ENCODE data around the gene MAD1L1.

Gene MAD1L1

DNA sequence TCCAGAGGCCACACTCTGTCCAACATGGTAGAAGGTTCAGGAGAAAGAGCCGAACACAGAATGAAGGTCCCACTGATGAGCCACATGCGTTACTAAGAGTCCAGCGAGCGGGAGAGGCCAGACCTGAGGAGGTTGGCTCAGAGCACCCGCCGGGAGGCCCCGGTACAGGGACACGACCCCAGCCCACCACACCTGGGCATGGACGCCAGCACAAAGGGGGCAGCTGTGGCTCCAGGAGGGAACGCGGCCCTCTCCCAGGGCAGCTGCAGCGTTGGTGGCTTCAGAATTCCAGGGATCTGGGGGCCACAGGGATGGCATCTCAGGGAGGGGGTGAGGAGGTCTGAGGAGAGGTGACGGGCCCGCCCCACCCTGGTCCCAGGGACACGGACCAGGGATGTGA is 280.0 kb downstream of the MAD1L1 start:
- Histone ChIP-seq H3K9me3 (ENCODE audit: insufficient read depth, low read length) (no peaks in the 10 kb centered on the region), H2AFZ (ENCODE audit: low read depth, low read length, severe bottlenecking) (no peak overlapping the region), H3K4me2 (ENCODE audit: low read depth, low read length, poor library complexity, severe bottlenecking) (no peak overlapping the region), H3K27me3 (ENCODE audit: low read length) (no peaks in the 10 kb centered on the region), H3K36me3 (ENCODE audit: low read length) (no peaks in the 10 kb centered on the region), H3K9ac (ENCODE audit: low read length) (no peak overlapping the region), H3K27ac (ENCODE audit: low read depth, low read length) (no peak overlapping the region), H3K9me2 (replicated peaks; ENCODE audit: insufficient read depth, low read length) (no peaks in the 10 kb centered on the region), H3K79me2 (ENCODE audit: insufficient read depth, low read length) (no peaks in the 10 kb centered on the region), H3F3A (ENCODE audit: insufficient read depth) (no peaks in the 10 kb centered on the region), H3K4me3 (ENCODE audit: insufficient read depth, low read length, poor library complexity, severe bottlenecking) (no peak overlapping the region), H4K20me1 (ENCODE audit: low read depth, low read length) (no peaks in the 10 kb centered on the region)
- no peak for TF ChIP-seq EZH2phosphoT487 (conservative IDR thresholded peaks at IDR 0.05; ENCODE audit: low read length)
- TF ChIP-seq, protein P1, sequence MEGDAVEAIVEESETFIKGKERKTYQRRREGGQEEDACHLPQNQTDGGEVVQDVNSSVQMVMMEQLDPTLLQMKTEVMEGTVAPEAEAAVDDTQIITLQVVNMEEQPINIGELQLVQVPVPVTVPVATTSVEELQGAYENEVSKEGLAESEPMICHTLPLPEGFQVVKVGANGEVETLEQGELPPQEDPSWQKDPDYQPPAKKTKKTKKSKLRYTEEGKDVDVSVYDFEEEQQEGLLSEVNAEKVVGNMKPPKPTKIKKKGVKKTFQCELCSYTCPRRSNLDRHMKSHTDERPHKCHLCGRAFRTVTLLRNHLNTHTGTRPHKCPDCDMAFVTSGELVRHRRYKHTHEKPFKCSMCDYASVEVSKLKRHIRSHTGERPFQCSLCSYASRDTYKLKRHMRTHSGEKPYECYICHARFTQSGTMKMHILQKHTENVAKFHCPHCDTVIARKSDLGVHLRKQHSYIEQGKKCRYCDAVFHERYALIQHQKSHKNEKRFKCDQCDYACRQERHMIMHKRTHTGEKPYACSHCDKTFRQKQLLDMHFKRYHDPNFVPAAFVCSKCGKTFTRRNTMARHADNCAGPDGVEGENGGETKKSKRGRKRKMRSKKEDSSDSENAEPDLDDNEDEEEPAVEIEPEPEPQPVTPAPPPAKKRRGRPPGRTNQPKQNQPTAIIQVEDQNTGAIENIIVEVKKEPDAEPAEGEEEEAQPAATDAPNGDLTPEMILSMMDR (IDR thresholded peaks at IDR 0.05; ENCODE audit: insufficient read depth, low read length, poor library complexity, severe bottlenecking), result no peak

DNA sequence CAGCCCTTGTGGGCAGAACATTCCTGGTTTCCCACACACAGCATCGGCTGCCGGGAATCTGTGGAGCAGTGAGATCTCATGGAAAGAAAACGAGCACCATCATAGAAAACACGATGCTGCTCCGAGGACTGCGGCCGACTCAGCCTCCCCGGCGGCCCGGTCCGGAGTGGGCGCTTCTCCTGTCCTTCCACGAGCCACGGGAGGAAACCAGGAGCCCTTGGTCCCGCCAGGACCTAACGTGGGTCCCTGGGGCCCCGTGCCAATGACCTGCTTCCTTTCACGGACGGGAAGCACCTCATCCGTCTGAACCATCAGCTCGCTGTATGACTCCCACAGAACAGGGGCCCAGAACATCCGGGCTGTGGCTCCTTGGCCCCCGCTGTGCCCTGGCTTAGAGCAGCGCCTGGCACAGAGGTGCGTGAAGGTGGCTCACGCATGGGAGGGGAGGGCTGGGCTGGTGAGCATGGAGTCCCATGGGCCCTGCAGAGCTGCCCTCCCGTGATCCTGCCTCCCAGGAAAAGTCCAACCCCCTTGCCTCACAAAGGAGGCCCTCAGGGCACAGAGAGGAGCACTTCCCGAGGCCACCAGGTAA is 280.5 kb downstream of the MAD1L1 start:
- TF ChIP-seq EZH2phosphoT487 (conservative IDR thresholded peaks at IDR 0.05; ENCODE audit: low read length), result no peak
- TF ChIP-seq, protein P1 (IDR thresholded peaks at IDR 0.05; ENCODE audit: insufficient read depth, low read length, poor library complexity, severe bottlenecking), result no peak
- Histone ChIP-seq H3K79me2 (ENCODE audit: insufficient read depth, low read length) (no peaks in the 10 kb centered on the region), H2AFZ (ENCODE audit: low read depth, low read length, severe bottlenecking) (no peak overlapping the region), H3F3A (ENCODE audit: insufficient read depth) (no peaks in the 10 kb centered on the region), H3K36me3 (ENCODE audit: low read length) (no peaks in the 10 kb centered on the region), H3K9me2 (replicated peaks; ENCODE audit: insufficient read depth, low read length) (no peaks in the 10 kb centered on the region), H3K4me2 (ENCODE audit: low read depth, low read length, poor library complexity, severe bottlenecking) (no peak overlapping the region), H3K27ac (ENCODE audit: low read depth, low read length) (no peak overlapping the region), H3K9me3 (ENCODE audit: insufficient read depth, low read length) (no peaks in the 10 kb centered on the region), H3K4me3 (ENCODE audit: insufficient read depth, low read length, poor library complexity, severe bottlenecking) (no peak overlapping the region), H3K9ac (ENCODE audit: low read length) (no peak overlapping the region), H3K27me3 (ENCODE audit: low read length) (no peaks in the 10 kb centered on the region), H4K20me1 (ENCODE audit: low read depth, low read length) (no peaks in the 10 kb centered on the region)

GRCh38 chr7:1951600-1951999 is 281.1 kb downstream of the MAD1L1 start:
- H3K27ac ChIP-seq (ENCODE audit: low read depth, low read length), result no peak overlapping the region
- no peak overlapping the region for H2AFZ ChIP-seq (ENCODE audit: low read depth, low read length, severe bottlenecking)
- no peaks in the 10 kb centered on the region for H4K20me1 ChIP-seq (ENCODE audit: low read depth, low read length)
- no peaks in the 10 kb centered on the region for H3K27me3 ChIP-seq (ENCODE audit: low read length)
- H3K79me2 ChIP-seq (ENCODE audit: insufficient read depth, low read length), result no peaks in the 10 kb centered on the region
- no peaks in the 10 kb centered on the region for H3K9me3 ChIP-seq (ENCODE audit: insufficient read depth, low read length)
- H3K36me3 ChIP-seq (ENCODE audit: low read length), result no peaks in the 10 kb centered on the region
- H3K4me2 ChIP-seq (ENCODE audit: low read depth, low read length, poor library complexity, severe bottlenecking), result no peak overlapping the region
- no peak overlapping the region for H3K4me3 ChIP-seq (ENCODE audit: insufficient read depth, low read length, poor library complexity, severe bottlenecking)
- no peak overlapping the region for H3K9ac ChIP-seq (ENCODE audit: low read length)
- TF ChIP-seq, protein P1 (IDR thresholded peaks at IDR 0.05; ENCODE audit: insufficient read depth, low read length, poor library complexity, severe bottlenecking), result no peak
- no peak for TF ChIP-seq EZH2phosphoT487 (conservative IDR thresholded peaks at IDR 0.05; ENCODE audit: low read length)
- no peaks in the 10 kb centered on the region for H3K9me2 ChIP-seq (replicated peaks; ENCODE audit: insufficient read depth, low read length)
- no peaks in the 10 kb centered on the region for H3F3A ChIP-seq (ENCODE audit: insufficient read depth)
